Stimulated activated CD4-positive, alpha-beta T cell treated with anti-CD3 and anti-CD28 coated beads, TNF-alpha, amount 100 ng/mL, for 24 hours (primary cell): ENCODE measurements around the gene HHLA2.
"Not testable (repeated sequence)": the region's sequence is repeated elsewhere in the genome, so short reads cannot be mapped to it uniquely, and the experiment has no call there.

Experiments
- DNase-seq, 3 experiments: peaks; one replicate each; pipeline ENCODE4 v3.0.0-alpha.2; 2020; ENCODE audit warnings: low read depth in 3 of 3

The HHLA2 gene

GRCh38 chr3:108342837-108343486 lies 46.6 kb downstream of the HHLA2 start:
- DNase-seq: no peak

GRCh38 chr3:108343491-108343890 lies 47.1 kb downstream of the HHLA2 start:
- DNase-seq: no peak

GRCh38 chr3:108345492-108346205 lies 49.3 kb downstream of the HHLA2 start:
- DNase-seq: no peak

- no peak for DNase-seq
Observed at GRCh38 chr3:108346301-108347227, 50.2 kb downstream of the HHLA2 start.

- no peak for DNase-seq
Observed at GRCh38 chr3:108352176-108352575, 55.8 kb downstream of the HHLA2 start.

- no peak for DNase-seq
Observed at GRCh38 chr3:108354562-108354961, 58.2 kb downstream of the HHLA2 start.

GRCh38 chr3:108357042-108357441 lies 60.7 kb downstream of the HHLA2 start:
- no peak for DNase-seq

GRCh38 chr3:108359011-108359410 lies 62.7 kb downstream of the HHLA2 start:
- DNase-seq: no peak

GRCh38 chr3:108376026-108376425 lies 79.7 kb downstream of the HHLA2 start:
- DNase-seq: no peak

GRCh38 chr3:108377384-108377783 lies 81.0 kb downstream of the HHLA2 start:
- no peak for DNase-seq

GRCh38 chr3:108378153-108378951 lies 82.0 kb downstream of the HHLA2 start:
- DNase-seq: no peak

GRCh38 chr3:108378952-108379342 lies 82.6 kb downstream of the HHLA2 start:
- not testable (repeated sequence) for DNase-seq

- DNase-seq: no peak
Observed at GRCh38 chr3:108380128-108380795, 83.9 kb downstream of the HHLA2 start.

- no peak for DNase-seq
Observed at GRCh38 chr3:108381529-108382140, 85.3 kb downstream of the HHLA2 start.

- DNase-seq: no peak
Observed at GRCh38 chr3:108383306-108383705, 87.0 kb downstream of the HHLA2 start.

- DNase-seq: no peak
Observed at GRCh38 chr3:108387063-108387462, 90.7 kb downstream of the HHLA2 start.

GRCh38 chr3:108388136-108389132 lies 92.1 kb downstream of the HHLA2 start:
- peak in 1 of 3 experiments; percentile 9 for DNase-seq

- no peak for DNase-seq
Observed at GRCh38 chr3:108389372-108389771, 93.0 kb downstream of the HHLA2 start.

- DNase-seq: no peak
Observed at GRCh38 chr3:108391917-108392593, 95.7 kb downstream of the HHLA2 start.
